Hematopoietic multipotent progenitor cell (in vitro differentiated cells): Measurements from ENCODE around the gene RPF1. TPM values are rescaled to one million over a fixed set of nuclear protein-coding genes. Genes with fewer than 3 reads are reported as not detected.
"Not testable (repeated sequence)": the region's sequence is repeated elsewhere in the genome, so short reads cannot be mapped to it uniquely, and the experiment has no call there.

Experiments used
- DNase-seq, 3 donors: peaks; one replicate each; pipeline ENCODE4 v3.0.0-alpha.2; 2011 to 2015; ENCODE audit warnings: low read depth in 2 of 3, low spot score in 2 of 3
- total RNA-seq: library from RNA; depleted of rRNA; stranded (reverse); fragments of >200 nt; gene quantifications from one replicate; pipeline ENCODE4 v1.2.3, GENCODE V29; 2012

The RPF1 gene
- total RNA-seq, result 12.7 TPM

- peak; percentile 58 to 92 (median 82) for DNase-seq
These were observed at the start of gene RPF1 for GRCh38 chr1:84478876-84479868. Gene RPF1, plus strand, starts transcription at chr1:84479266. Its CDS starts 16 bp downstream, at chr1:84479282.

GRCh38 chr1:84430546-84430945 is 48.5 kb upstream of the RPF1 start:
- no peak for DNase-seq

- peak; percentile 53 to 87 (median 85) for DNase-seq
These were observed 45.6 kb upstream of the RPF1 start for GRCh38 chr1:84433258-84434080.

GRCh38 chr1:84434081-84434769 is 44.8 kb upstream of the RPF1 start:
- no peak for DNase-seq

GRCh38 chr1:84434801-84435549 is 44.1 kb upstream of the RPF1 start:
- DNase-seq, result peak in 2 of 3 donors; percentile 22 to 33

GRCh38 chr1:84436876-84437655 is 42.0 kb upstream of the RPF1 start:
- DNase-seq, result peak in 2 of 3 donors; percentile 52 to 74

GRCh38 chr1:84442256-84442655 is 36.8 kb upstream of the RPF1 start:
- peak; percentile 43 to 96 (median 87) for DNase-seq

GRCh38 chr1:84442747-84443646 is 36.1 kb upstream of the RPF1 start:
- DNase-seq, result not testable (repeated sequence)

- not testable (repeated sequence) for DNase-seq
These were observed 30.4 kb upstream of the RPF1 start for GRCh38 chr1:84448704-84449103.

GRCh38 chr1:84450910-84451309 is 28.2 kb upstream of the RPF1 start:
- no peak for DNase-seq

- no peak for DNase-seq
These were observed 26.6 kb upstream of the RPF1 start for GRCh38 chr1:84452436-84452835.

- DNase-seq, result no peak
These were observed 16.9 kb upstream of the RPF1 start for GRCh38 chr1:84462118-84462517.

GRCh38 chr1:84467298-84467697 is 11.8 kb upstream of the RPF1 start:
- no peak for DNase-seq

GRCh38 chr1:84476225-84476624 is 2.8 kb upstream of the RPF1 start:
- DNase-seq, result no peak

GRCh38 chr1:84479998-84480397 is 932 bp downstream of the RPF1 start:
- no peak for DNase-seq

GRCh38 chr1:84480650-84481049 is 1.6 kb downstream of the RPF1 start:
- no peak for DNase-seq

GRCh38 chr1:84481317-84481716 is 2.3 kb downstream of the RPF1 start:
- no peak for DNase-seq

GRCh38 chr1:84488107-84488506 is 9.0 kb downstream of the RPF1 start:
- DNase-seq, result no peak
